Body of pancreas (tissue), 4 donors: ENCODE results near the gene GPR161. TPM values are rescaled to one million over a fixed set of nuclear protein-coding genes. Genes with fewer than 3 reads are reported as not detected.

Source experiments
- ATAC-seq: fragments of 150-250 bp; one replicate; pipeline ENCODE4 v1.9.1; 2016
- DNase-seq, 4 donors: peaks; one replicate each; pipeline ENCODE4 v3.0.0-alpha.2; 2019
- H3K27ac ChIP-seq, 4 donors: fragments of 200-600 bp; sonication (generic); 1 replicate in 3 of 4; 2 replicates in 1 of 4; pipeline versions ENCODE4 v1.5.1 to v1.6.1; 2016 to 2019; ENCODE audit warnings: mild to moderate bottlenecking in 1 of 4, mixed read lengths in 1 of 4, moderate library complexity in 1 of 4
- H3K27me3 ChIP-seq, 2 donors: fragments of 200-600 bp; sonication (generic); one replicate each; pipeline ENCODE4 v1.6.0; 2016; ENCODE audit warnings: mild to moderate bottlenecking in 1 of 2
- H3K36me3 ChIP-seq, 2 donors: fragments of 200-600 bp; sonication (generic); replicated peaks in 1 of 2; 2 replicates each; pipeline ENCODE4 v1.5.1; 2016; ENCODE audit warnings: low read depth in 2 of 2; ENCODE audit not compliant: insufficient read depth in 1 of 2
- H3K4me1 ChIP-seq: fragments of 200-600 bp; sonication (generic); one replicate; pipeline ENCODE4 v1.6.0; 2016
- H3K4me3 ChIP-seq, 2 donors: fragments of 200-600 bp; sonication (generic); 1 replicate in 1 of 2; 2 replicates in 1 of 2; pipeline ENCODE4 v1.5.1; 2016 to 2019
- H3K9me3 ChIP-seq, 3 donors: fragments of 200-600 bp; sonication (generic); 1 replicate in 2 of 3; 2 replicates in 1 of 3; pipeline ENCODE4 v1.5.1; 2016
- POLR2A ChIP-seq, 3 donors: fragments of 450-650 bp; IDR thresholded peaks; one replicate each; pipeline ENCODE4 v1.6.1; 2016; ENCODE audit warnings: antibody characterized with exemption in 3 of 3, mild to moderate bottlenecking in 2 of 3
- WGBS, 2 donors: methylation state at CpG; one replicate each; pipeline ENCODE4 v1.1.5; 2017; 5-methylcytosine and 5-hydroxymethylcytosine counted together
- intact Hi-C: fragments of 100-400 bp; cut with DNase I; formaldehyde crosslinking; loops from one replicate; pipeline ENCODE4 v1.15.1; 2023
- total RNA-seq, 2 donors: library from RNA; depleted of rRNA; stranded (reverse); fragments of >200 nt; gene quantifications; one replicate each; pipeline ENCODE4 v1.1.0, GENCODE V29; 2016
- TF ChIP-seq, protein P1 (sequence below), 7 experiments: fragments of 450-650 bp in 4 of 7; fragments of 200-600 bp in 3 of 7; sonication (generic) in 3 of 7; IDR thresholded peaks; one replicate each; pipeline ENCODE4 v1.5.1; 2016 to 2019; ENCODE audit warnings: antibody characterized with exemption in 7 of 7

The GPR161 gene
- total RNA-seq, 2 donors from 2014 or later = 2.6 to 6.5 TPM

DNA sequence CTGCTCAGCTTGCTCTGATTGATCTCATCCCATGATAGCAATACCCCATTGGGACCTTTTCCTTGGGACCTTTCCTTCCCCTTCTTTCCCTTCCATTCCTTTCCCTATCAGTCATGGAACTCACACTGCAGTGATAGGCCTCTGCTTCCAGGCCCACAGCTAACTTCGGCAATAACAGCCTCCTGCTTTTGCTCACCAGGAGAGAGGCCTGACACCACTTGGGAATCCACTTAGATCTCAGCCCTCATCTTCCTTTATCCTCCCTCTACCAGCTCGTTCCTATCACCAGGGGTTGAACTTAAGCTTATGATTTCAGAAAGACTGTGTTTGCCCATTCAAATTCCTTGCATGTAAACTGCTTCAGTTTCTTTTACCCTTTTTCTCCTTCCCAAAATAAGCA lies 31.1 kb upstream of the GPR161 start:
- ATAC-seq (no peak), DNase-seq (no peak)
- TF ChIP-seq, protein P1, sequence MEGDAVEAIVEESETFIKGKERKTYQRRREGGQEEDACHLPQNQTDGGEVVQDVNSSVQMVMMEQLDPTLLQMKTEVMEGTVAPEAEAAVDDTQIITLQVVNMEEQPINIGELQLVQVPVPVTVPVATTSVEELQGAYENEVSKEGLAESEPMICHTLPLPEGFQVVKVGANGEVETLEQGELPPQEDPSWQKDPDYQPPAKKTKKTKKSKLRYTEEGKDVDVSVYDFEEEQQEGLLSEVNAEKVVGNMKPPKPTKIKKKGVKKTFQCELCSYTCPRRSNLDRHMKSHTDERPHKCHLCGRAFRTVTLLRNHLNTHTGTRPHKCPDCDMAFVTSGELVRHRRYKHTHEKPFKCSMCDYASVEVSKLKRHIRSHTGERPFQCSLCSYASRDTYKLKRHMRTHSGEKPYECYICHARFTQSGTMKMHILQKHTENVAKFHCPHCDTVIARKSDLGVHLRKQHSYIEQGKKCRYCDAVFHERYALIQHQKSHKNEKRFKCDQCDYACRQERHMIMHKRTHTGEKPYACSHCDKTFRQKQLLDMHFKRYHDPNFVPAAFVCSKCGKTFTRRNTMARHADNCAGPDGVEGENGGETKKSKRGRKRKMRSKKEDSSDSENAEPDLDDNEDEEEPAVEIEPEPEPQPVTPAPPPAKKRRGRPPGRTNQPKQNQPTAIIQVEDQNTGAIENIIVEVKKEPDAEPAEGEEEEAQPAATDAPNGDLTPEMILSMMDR (IDR thresholded peaks at IDR 0.05) = no peak
- 62 to 67% methylated on average over 2 of the region's 2 CpGs for WGBS, 2 donors
- no peaks in the 10 kb centered on the region for H3K36me3 ChIP-seq
- H3K4me1 ChIP-seq = no peaks in the 10 kb centered on the region
- H3K27me3 ChIP-seq = no peaks in the 10 kb centered on the region
- no peaks in the 10 kb centered on the region for H3K9me3 ChIP-seq
- intact Hi-C loops = no loop called here
- H3K27ac ChIP-seq = no peak overlapping the region
- H3K4me3 ChIP-seq = no peak overlapping the region

DNA sequence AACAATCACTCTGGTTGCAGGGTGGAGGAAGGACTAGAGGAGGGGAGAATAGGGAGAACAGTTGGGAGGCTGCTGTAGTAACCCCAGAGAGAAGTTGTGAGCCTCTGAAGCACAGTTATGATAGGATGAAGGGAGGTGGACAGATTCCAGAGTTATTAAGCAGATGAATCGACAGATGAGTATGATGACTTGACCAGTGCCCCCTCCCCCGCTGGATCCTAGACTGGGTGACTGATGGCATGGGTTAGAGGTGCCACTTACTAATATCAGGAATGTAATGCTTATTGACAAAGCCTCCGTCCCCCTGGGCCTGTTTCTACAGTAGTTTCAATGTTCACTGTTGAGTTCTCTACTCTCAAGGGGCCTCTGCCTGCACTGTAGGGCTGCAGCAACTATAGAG lies 28.0 kb upstream of the GPR161 start:
- WGBS, 2 donors = 76 to 87% methylated on average over 3 of the region's 3 CpGs
- H3K4me1 ChIP-seq = no peaks in the 10 kb centered on the region
- no peak for ATAC-seq
- H3K36me3 ChIP-seq = no peaks in the 10 kb centered on the region
- intact Hi-C loops = no loop called here
- no peak overlapping the region for H3K4me3 ChIP-seq
- DNase-seq = no peak
- H3K27me3 ChIP-seq = no peaks in the 10 kb centered on the region
- H3K9me3 ChIP-seq = no peaks in the 10 kb centered on the region
- TF ChIP-seq, protein P1 (IDR thresholded peaks at IDR 0.05) = no peak
- no peak for TF ChIP-seq POLR2A (IDR thresholded peaks at IDR 0.05)
- H3K27ac ChIP-seq = no peak overlapping the region

DNA sequence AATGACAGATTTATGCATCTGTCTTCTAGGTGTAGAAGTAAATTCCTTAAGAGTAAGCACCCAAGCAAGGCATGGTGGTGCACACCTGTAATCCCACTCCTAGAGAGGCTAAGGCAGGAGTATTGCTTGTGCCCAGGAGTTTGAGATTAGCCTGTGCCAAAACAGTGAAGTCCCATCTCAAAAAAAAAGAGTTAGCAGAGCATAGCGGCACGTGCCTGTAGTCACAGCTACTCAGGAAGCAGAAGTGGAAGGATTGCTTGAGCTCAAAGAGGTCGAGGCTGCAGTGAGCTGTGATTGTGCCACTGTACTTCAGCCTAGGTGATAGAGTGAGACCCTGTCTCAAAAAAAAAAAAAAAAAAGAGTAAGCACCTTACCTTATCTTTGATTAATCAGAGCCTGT lies 26.9 kb upstream of the GPR161 start:
- no peak for TF ChIP-seq POLR2A (IDR thresholded peaks at IDR 0.05)
- TF ChIP-seq, protein P1 (IDR thresholded peaks at IDR 0.05) = no peak
- intact Hi-C loops = no loop called here
- 52 to 76% methylated on average over 3 of the region's 3 CpGs for WGBS, 2 donors
- Histone ChIP-seq H3K9me3 (no peaks in the 10 kb centered on the region), H3K27ac (no peak overlapping the region), H3K27me3 (no peaks in the 10 kb centered on the region), H3K4me3 (no peak overlapping the region), H3K4me1 (no peaks in the 10 kb centered on the region), H3K36me3 (no peaks in the 10 kb centered on the region)
- no peak for DNase-seq
- no peak for ATAC-seq

DNA sequence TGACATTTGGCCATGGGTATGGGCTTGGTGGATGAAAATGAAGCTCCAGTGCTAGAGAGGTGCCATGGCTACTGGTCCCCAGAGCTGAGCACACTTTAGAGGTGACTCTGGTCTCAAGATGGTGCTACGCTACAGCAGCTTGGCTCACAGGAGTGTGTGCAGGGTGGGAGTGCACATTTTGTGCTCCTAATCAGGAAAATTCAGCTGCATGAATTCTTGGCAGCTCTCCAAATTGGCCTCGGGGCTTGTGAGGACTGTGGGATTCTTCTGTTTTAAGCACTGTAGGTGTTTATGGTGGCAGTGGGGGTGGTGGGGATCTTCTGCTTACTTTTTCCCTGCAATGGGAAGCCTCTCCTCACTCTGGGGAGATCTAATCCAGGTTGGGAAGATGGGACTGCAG lies 24.7 kb upstream of the GPR161 start:
- intact Hi-C loops = no loop called here
- no peak for DNase-seq

DNA sequence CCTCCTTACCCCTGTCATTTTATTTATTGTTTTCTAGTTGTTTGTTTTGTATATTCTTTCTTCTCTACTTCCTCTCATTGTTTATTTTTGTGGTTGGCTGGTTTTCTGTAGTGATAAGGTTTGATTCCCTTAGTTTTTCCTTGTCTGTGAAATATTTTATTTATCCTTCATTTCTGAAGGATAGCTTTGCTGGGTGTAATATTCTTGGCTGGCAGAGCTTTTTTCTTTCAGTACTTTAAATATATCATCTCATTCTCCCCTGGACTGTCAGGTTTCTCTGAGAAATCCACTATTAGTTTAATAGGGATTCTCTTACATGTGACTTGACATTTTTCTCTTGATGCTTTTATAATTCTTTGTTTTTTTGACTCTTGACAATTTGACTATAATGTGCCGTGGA lies 23.2 kb upstream of the GPR161 start:
- intact Hi-C loops = no loop called here
- TF ChIP-seq, protein P1 (IDR thresholded peaks at IDR 0.05) = no peak
- no peak for TF ChIP-seq POLR2A (IDR thresholded peaks at IDR 0.05)
- no peak overlapping the region for H3K27ac ChIP-seq
- no peak overlapping the region for H3K4me3 ChIP-seq
- DNase-seq (no peak), ATAC-seq (no peak)
- H3K27me3 ChIP-seq = no peaks in the 10 kb centered on the region
- 93 to 95% methylated on average over 1 of the region's 1 CpG for WGBS, 2 donors
- H3K36me3 ChIP-seq = no peaks in the 10 kb centered on the region
- no peaks in the 10 kb centered on the region for H3K4me1 ChIP-seq
- no peaks in the 10 kb centered on the region for H3K9me3 ChIP-seq

More for the DNA sequence above, 24.7 kb upstream of the GPR161 start:
- Histone ChIP-seq H3K36me3 (no peaks in the 10 kb centered on the region), H3K27me3 (no peaks in the 10 kb centered on the region), H3K4me1 (no peaks in the 10 kb centered on the region), H3K9me3 (no peaks in the 10 kb centered on the region), H3K27ac (no peak overlapping the region), H3K4me3 (no peak overlapping the region)
- 67 to 100% methylated on average over 1 to 2 of the region's 2 CpGs for WGBS, 2 donors
- ATAC-seq = no peak
- TF ChIP-seq POLR2A (IDR thresholded peaks at IDR 0.05) = no peak
- TF ChIP-seq, protein P1 (IDR thresholded peaks at IDR 0.05) = no peak
